ENCODE measurements around the gene GLT8D1.

Gene GLT8D1

GRCh38 chr3:52695798-52696671 lies 9.6 kb downstream of the GLT8D1 start:
- H3K36me3 Mint-ChIP-seq (ENCODE audit: low read depth), result peaks cover 69% of the 10 kb centered on the region
- H3K27ac Mint-ChIP-seq, result peak overlapping the region; percentile 31
- no peak overlapping the region for H3K4me3 Mint-ChIP-seq

GRCh38 chr3:52694528-52695189 lies 10.9 kb downstream of the GLT8D1 start:
- Mint-ChIP-seq H3K4me3 (no peak overlapping the region), H3K27me3 (no peaks in the 10 kb centered on the region), H3K27ac (peak overlapping the region; percentile 64), H3K9me3 (no peaks in the 10 kb centered on the region), H3K4me1 (ENCODE audit: low read depth) (peaks cover 57% of the 10 kb centered on the region), H3K36me3 (ENCODE audit: low read depth) (peaks cover 78% of the 10 kb centered on the region)

More at GRCh38 chr3:52695798-52696671, 9.6 kb downstream of the GLT8D1 start:
- Mint-ChIP-seq H3K27me3 (no peaks in the 10 kb centered on the region), H3K9me3 (no peaks in the 10 kb centered on the region), H3K4me1 (ENCODE audit: low read depth) (peaks cover 43% of the 10 kb centered on the region)

GRCh38 chr3:52693071-52693470 lies 12.5 kb downstream of the GLT8D1 start:
- H3K27me3 Mint-ChIP-seq, result no peaks in the 10 kb centered on the region
- peaks cover 72% of the 10 kb centered on the region for H3K4me1 Mint-ChIP-seq (ENCODE audit: low read depth)
- H3K36me3 Mint-ChIP-seq (ENCODE audit: low read depth), result peaks cover 93% of the 10 kb centered on the region
- no peak overlapping the region for H3K4me3 Mint-ChIP-seq
- H3K9me3 Mint-ChIP-seq, result no peaks in the 10 kb centered on the region
- peak overlapping the region; percentile 64 for H3K27ac Mint-ChIP-seq

GRCh38 chr3:52690560-52690959 lies 15.0 kb downstream of the GLT8D1 start:
- Mint-ChIP-seq H3K27me3 (no peaks in the 10 kb centered on the region), H3K4me1 (ENCODE audit: low read depth) (peaks cover 84% of the 10 kb centered on the region), H3K4me3 (peak overlapping the region; percentile 45), H3K9me3 (no peaks in the 10 kb centered on the region), H3K27ac (peak overlapping the region; percentile 13), H3K36me3 (ENCODE audit: low read depth) (peaks cover 95% of the 10 kb centered on the region)

- H3K27ac Mint-ChIP-seq, result peak overlapping the region; percentile 100
- H3K9me3 Mint-ChIP-seq, result no peaks in the 10 kb centered on the region
- H3K27me3 Mint-ChIP-seq, result no peaks in the 10 kb centered on the region
- H3K36me3 Mint-ChIP-seq (ENCODE audit: low read depth), result peaks cover 86% of the 10 kb centered on the region
- H3K4me3 Mint-ChIP-seq, result peak overlapping the region; percentile 100
- peaks cover 82% of the 10 kb centered on the region for H3K4me1 Mint-ChIP-seq (ENCODE audit: low read depth)
Observed at GRCh38 chr3:52689151-52689550, 16.4 kb downstream of the GLT8D1 start.

GRCh38 chr3:52688266-52688665 lies 17.3 kb downstream of the GLT8D1 start:
- peak overlapping the region; percentile 100 for H3K4me3 Mint-ChIP-seq
- H3K27me3 Mint-ChIP-seq, result no peaks in the 10 kb centered on the region
- H3K27ac Mint-ChIP-seq, result peak overlapping the region; percentile 100
- no peaks in the 10 kb centered on the region for H3K9me3 Mint-ChIP-seq
- H3K36me3 Mint-ChIP-seq (ENCODE audit: low read depth), result peaks cover 77% of the 10 kb centered on the region
- H3K4me1 Mint-ChIP-seq (ENCODE audit: low read depth), result peaks cover 85% of the 10 kb centered on the region

GRCh38 chr3:52685709-52686691 lies 19.6 kb downstream of the GLT8D1 start, which contains the start of the genes GNL3 and PBRM1:
Gene GNL3, plus strand, starts transcription at chr3:52686032. Its CDS starts 61 bp downstream, at chr3:52686093.
Gene PBRM1, minus strand, starts transcription at chr3:52685913.
- Mint-ChIP-seq H3K27me3 (no peaks in the 10 kb centered on the region), H3K4me1 (ENCODE audit: low read depth) (peaks cover 86% of the 10 kb centered on the region), H3K36me3 (ENCODE audit: low read depth) (peaks cover 72% of the 10 kb centered on the region), H3K4me3 (peak within 1 kb of the TSS; percentile 100), H3K9me3 (no peaks in the 10 kb centered on the region), H3K27ac (peak within 1 kb of the TSS; percentile 100)

GRCh38 chr3:52685285-52685708 lies 20.3 kb downstream of the GLT8D1 start:
- peaks cover 68% of the 10 kb centered on the region for H3K36me3 Mint-ChIP-seq (ENCODE audit: low read depth)

GRCh38 chr3:52684184-52684583 lies 21.4 kb downstream of the GLT8D1 start:
- H3K4me3 Mint-ChIP-seq, result peak overlapping the region; percentile 95
- H3K4me1 Mint-ChIP-seq (ENCODE audit: low read depth), result peaks cover 85% of the 10 kb centered on the region
- peaks cover 68% of the 10 kb centered on the region for H3K36me3 Mint-ChIP-seq (ENCODE audit: low read depth)
- no peaks in the 10 kb centered on the region for H3K27me3 Mint-ChIP-seq
- H3K9me3 Mint-ChIP-seq, result no peaks in the 10 kb centered on the region
- peak overlapping the region; percentile 97 for H3K27ac Mint-ChIP-seq

More at GRCh38 chr3:52685285-52685708, 20.3 kb downstream of the GLT8D1 start:
- H3K27ac Mint-ChIP-seq, result peak overlapping the region; percentile 97
- H3K4me3 Mint-ChIP-seq, result peak overlapping the region; percentile 95
- peaks cover 86% of the 10 kb centered on the region for H3K4me1 Mint-ChIP-seq (ENCODE audit: low read depth)
- H3K27me3 Mint-ChIP-seq, result no peaks in the 10 kb centered on the region
- H3K9me3 Mint-ChIP-seq, result no peaks in the 10 kb centered on the region

- Mint-ChIP-seq H3K4me3 (no peak overlapping the region), H3K27me3 (no peaks in the 10 kb centered on the region), H3K9me3 (no peaks in the 10 kb centered on the region), H3K27ac (peak overlapping the region; percentile 12), H3K36me3 (ENCODE audit: low read depth) (peaks cover 68% of the 10 kb centered on the region), H3K4me1 (ENCODE audit: low read depth) (peaks cover 84% of the 10 kb centered on the region)
Observed at GRCh38 chr3:52683611-52684010, 22.0 kb downstream of the GLT8D1 start.

- H3K27ac Mint-ChIP-seq, result peak overlapping the region; percentile 87
- no peaks in the 10 kb centered on the region for H3K9me3 Mint-ChIP-seq
- H3K27me3 Mint-ChIP-seq, result no peaks in the 10 kb centered on the region
- H3K4me1 Mint-ChIP-seq (ENCODE audit: low read depth), result peaks cover 68% of the 10 kb centered on the region
- H3K4me3 Mint-ChIP-seq, result peak overlapping the region; percentile 59
- H3K36me3 Mint-ChIP-seq (ENCODE audit: low read depth), result peaks cover 62% of the 10 kb centered on the region
Observed at GRCh38 chr3:52682016-52682415, 23.6 kb downstream of the GLT8D1 start.

GRCh38 chr3:52681596-52681995 lies 24.0 kb downstream of the GLT8D1 start:
- no peaks in the 10 kb centered on the region for H3K27me3 Mint-ChIP-seq
- H3K27ac Mint-ChIP-seq, result peak overlapping the region; percentile 87
- no peaks in the 10 kb centered on the region for H3K9me3 Mint-ChIP-seq
- peak overlapping the region; percentile 59 for H3K4me3 Mint-ChIP-seq
- peaks cover 62% of the 10 kb centered on the region for H3K36me3 Mint-ChIP-seq (ENCODE audit: low read depth)
- peaks cover 67% of the 10 kb centered on the region for H3K4me1 Mint-ChIP-seq (ENCODE audit: low read depth)

- Mint-ChIP-seq H3K9me3 (no peaks in the 10 kb centered on the region), H3K36me3 (ENCODE audit: low read depth) (peaks cover 67% of the 10 kb centered on the region), H3K27me3 (no peaks in the 10 kb centered on the region), H3K4me1 (ENCODE audit: low read depth) (peaks cover 58% of the 10 kb centered on the region), H3K27ac (peak overlapping the region; percentile 87), H3K4me3 (no peak overlapping the region)
Observed at GRCh38 chr3:52679811-52680210, 25.8 kb downstream of the GLT8D1 start.

GRCh38 chr3:52679199-52679538 lies 26.4 kb downstream of the GLT8D1 start:
- Mint-ChIP-seq H3K4me3 (no peak overlapping the region), H3K36me3 (ENCODE audit: low read depth) (peaks cover 62% of the 10 kb centered on the region), H3K4me1 (ENCODE audit: low read depth) (peaks cover 51% of the 10 kb centered on the region), H3K27ac (peak overlapping the region; percentile 64), H3K27me3 (no peaks in the 10 kb centered on the region), H3K9me3 (no peaks in the 10 kb centered on the region)
